MM.1S (cell line): ENCODE results near the gene MMP24.

Source experiments
- CTCF ChIP-seq: fragments of 300-600 bp; sonication (generic); IDR thresholded peaks from 2 replicates; pipeline ENCODE4 v1.5.1; 2016; ENCODE audit warnings: antibody characterized with exemption, low read length, mixed read lengths
- EZH2 ChIP-seq: fragments of 300-600 bp; sonication (generic); optimal IDR thresholded peaks from 2 replicates; pipeline ENCODE3; 2017; ENCODE audit warnings: low read depth, mild to moderate bottlenecking, antibody characterized with exemption, low read length, mixed read lengths
- EZH2phosphoT487 ChIP-seq: fragments of 300-600 bp; sonication (generic); IDR thresholded peaks from 2 replicates; pipeline ENCODE4 v1.6.1; 2018; ENCODE audit warnings: antibody characterized with exemption, low read length

GRCh38 chr20:35238170-35238569 lies 11.7 kb downstream of the MMP24 start:
- no peak for TF ChIP-seq CTCF
- TF ChIP-seq EZH2 = no peak
- TF ChIP-seq EZH2phosphoT487 = no peak
